Gastrocnemius medialis (tissue), 4 donors: Measurements from ENCODE around the gene SDHC. TPM values are rescaled to one million over a fixed set of nuclear protein-coding genes. Genes with fewer than 3 reads are reported as not detected.
A peak's percentile ranks its signal among the peaks of the same experiment; 100 is the strongest.
"Not testable (repeated sequence)": the region's sequence is repeated elsewhere in the genome, so short reads cannot be mapped to it uniquely, and the experiment has no call there.

Source experiments
- ATAC-seq, 2 donors: fragments of 150-250 bp; one replicate each; pipeline ENCODE4 v1.9.1; 2016
- DNase-seq, 2 donors: peaks; one replicate each; pipeline ENCODE4 v3.0.0-alpha.2; 2019
- H3K27ac ChIP-seq, 4 donors: fragments of 200-600 bp; sonication (generic); 1 replicate in 1 of 4; 2 replicates in 3 of 4; pipeline ENCODE4 v1.5.1; 2016 to 2018; ENCODE audit warnings: mild to moderate bottlenecking in 2 of 4, moderate library complexity in 1 of 4
- H3K27me3 ChIP-seq, 3 donors: fragments of 200-600 bp; sonication (generic) in 2 of 3; 1 replicate in 1 of 3; 2 replicates in 2 of 3; pipeline versions ENCODE4 v1.5.1 to v1.6.0; 2016 to 2019; ENCODE audit warnings: mild to moderate bottlenecking in 1 of 3, moderate library complexity in 1 of 3
- H3K36me3 ChIP-seq, 2 donors: fragments of 200-600 bp; sonication (generic) in 1 of 2; one replicate each; pipeline ENCODE4 v1.5.1; 2017 to 2018
- H3K4me1 ChIP-seq, 2 donors: fragments of 200-600 bp; sonication (generic) in 1 of 2; one replicate each; pipeline ENCODE4 v1.5.1; 2016 to 2017; ENCODE audit warnings: mild to moderate bottlenecking in 2 of 2
- H3K4me3 ChIP-seq, 4 donors: fragments of 200-600 bp; sonication (generic) in 3 of 4; 1 replicate in 1 of 4; 2 replicates in 3 of 4; pipeline ENCODE4 v1.5.1; 2016 to 2019; ENCODE audit warnings: mild to moderate bottlenecking in 2 of 4
- H3K9me3 ChIP-seq, 3 donors: fragments of 200-600 bp; sonication (generic) in 2 of 3; 1 replicate in 1 of 3; 2 replicates in 2 of 3; pipeline ENCODE4 v1.5.1; 2016 to 2019
- CTCF ChIP-seq, 5 experiments: fragments of 450-650 bp in 3 of 5; fragments of 200-600 bp in 2 of 5; sonication (generic) in 2 of 5; IDR thresholded peaks in 4 of 5; conservative IDR thresholded peaks in 1 of 5; 1 replicate in 4 of 5; 2 replicates in 1 of 5; pipeline ENCODE4 v1.5.1; 2016 to 2019; ENCODE audit warnings: antibody characterized with exemption in 5 of 5, mild to moderate bottlenecking in 3 of 5, moderate library complexity in 3 of 5
- POLR2A ChIP-seq, 2 donors: fragments of 450-650 bp; IDR thresholded peaks; one replicate each; pipeline ENCODE4 v1.6.1; 2017; ENCODE audit warnings: antibody characterized with exemption in 2 of 2, mild to moderate bottlenecking in 2 of 2, moderate library complexity in 2 of 2
- in situ Hi-C, 4 donors: fragments of 200-750 bp; cut with MboI; loops; one replicate each; pipeline versions ENCODE4 v1.15.0 to v1.8.0; 2017; ENCODE audit warnings: low sequenced_read_pairs in 4 of 4
- intact Hi-C: fragments of 100-400 bp; cut with DNase I; formaldehyde crosslinking; loops from one replicate; pipeline ENCODE4 v1.15.1; 2023; ENCODE audit warnings: low total_unique reads
- total RNA-seq, 4 donors: library from RNA; depleted of rRNA; stranded (reverse); fragments of >200 nt; gene quantifications; one replicate each; pipeline versions ENCODE4 v1.1.0 to v1.2.3, GENCODE V29; 2016

Gene SDHC
- total RNA-seq, 4 donors from 2014 or later: 47.5 to 112 (median 63.8) TPM

DNA sequence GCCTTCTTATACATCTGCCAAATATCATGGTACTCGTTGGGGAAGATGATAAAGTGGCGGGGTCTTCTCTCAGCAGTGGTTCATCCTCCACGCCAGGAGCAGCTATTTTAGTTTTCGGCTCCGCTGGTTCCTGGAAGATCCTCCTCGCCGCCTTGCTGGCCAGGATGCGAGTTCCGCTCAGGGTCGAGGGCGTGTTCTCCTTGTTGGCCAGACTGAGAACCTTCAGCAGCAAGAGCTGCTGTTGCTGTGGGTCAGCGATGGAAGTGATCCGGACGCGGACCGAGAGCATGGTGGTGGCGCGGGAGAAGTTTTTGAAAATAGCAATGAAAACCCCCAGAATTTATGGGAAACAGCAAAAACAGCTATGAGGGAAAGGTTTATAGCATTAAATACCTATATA is 64.9 kb downstream of the SDHC start:
- in situ Hi-C loops: no loop called here
- Histone ChIP-seq H3K9me3 (no peaks in the 10 kb centered on the region), H3K36me3 (no peaks in the 10 kb centered on the region), H3K27ac (no peak overlapping the region), H3K4me3 (no peak overlapping the region), H3K27me3 (no peaks in the 10 kb centered on the region), H3K4me1 (peaks cover 0 to 3% of the 10 kb centered on the region in 2 donors)
- ATAC-seq (no peak), DNase-seq (no peak)
- intact Hi-C loops: no loop called here
- no peak for TF ChIP-seq CTCF (IDR thresholded peaks at IDR 0.05 in 4 of 5, conservative IDR thresholded peaks at IDR 0.05 in 1 of 5)
- no peak for TF ChIP-seq POLR2A (IDR thresholded peaks at IDR 0.05)

- DNase-seq (no peak), ATAC-seq (no peak)
- Histone ChIP-seq H3K27me3 (no peaks in the 10 kb centered on the region), H3K9me3 (no peaks in the 10 kb centered on the region), H3K36me3 (no peaks in the 10 kb centered on the region), H3K27ac (peak overlapping the region in 1 of 4 donors; percentile 49), H3K4me1 (peaks cover 0 to 3% of the 10 kb centered on the region in 2 donors), H3K4me3 (no peak overlapping the region)
- intact Hi-C loops (loop anchor here (1.0 to 5.0 kb wide), 2 partner anchors 69 to 154 kb away; partner anchors contain the start of gene SDHC), in situ Hi-C loops (loop anchor here (5.0 to 10.0 kb wide), 4 partner anchors 67 to 187 kb away; partner anchors contain the start of genes TOMM40L (in 3 of the 4), ADAMTS4 (in 1 of the 4), APOA2 (in 1 of the 4) and SDHC (in 1 of the 4))
- TF ChIP-seq CTCF (IDR thresholded peaks at IDR 0.05 in 4 of 5, conservative IDR thresholded peaks at IDR 0.05 in 1 of 5): no peak
- no peak for TF ChIP-seq POLR2A (IDR thresholded peaks at IDR 0.05)
These were observed 67.5 kb downstream of the SDHC start for GRCh38 chr1:161381707-161382106.

GRCh38 chr1:161382214-161383019 is 68.2 kb downstream of the SDHC start:
- no peaks in the 10 kb centered on the region for H3K36me3 ChIP-seq
- H3K27ac ChIP-seq: peak overlapping the region; percentile 29 to 49 (median 40)
- H3K4me3 ChIP-seq: no peak overlapping the region
- TF ChIP-seq CTCF (IDR thresholded peaks at IDR 0.05 in 4 of 5, conservative IDR thresholded peaks at IDR 0.05 in 1 of 5) (peak; percentile 40 to 69 (median 59)), POLR2A (IDR thresholded peaks at IDR 0.05) (no peak)
- H3K4me1 ChIP-seq: peaks cover 0 to 3% of the 10 kb centered on the region in 2 donors
- no peaks in the 10 kb centered on the region for H3K9me3 ChIP-seq
- in situ Hi-C loops (loop anchor here (5.0 to 10.0 kb wide), 4 partner anchors 68 to 188 kb away; partner anchors contain the start of genes TOMM40L (in 3 of the 4), ADAMTS4 (in 1 of the 4), APOA2 (in 1 of the 4) and SDHC (in 1 of the 4)), intact Hi-C loops (loop anchor here (1.0 to 5.0 kb wide), 2 partner anchors 70 to 155 kb away; partner anchors contain the start of gene SDHC)
- DNase-seq (no peak), ATAC-seq (peak; percentile 85 to 93)
- H3K27me3 ChIP-seq: no peaks in the 10 kb centered on the region

GRCh38 chr1:161388639-161389038 is 74.5 kb downstream of the SDHC start:
- Histone ChIP-seq H3K4me3 (no peak overlapping the region), H3K4me1 (peaks cover 9 to 11% of the 10 kb centered on the region in 2 donors), H3K27ac (peak overlapping the region; percentile 86 to 95 (median 92)), H3K9me3 (no peaks in the 10 kb centered on the region), H3K36me3 (no peaks in the 10 kb centered on the region), H3K27me3 (no peaks in the 10 kb centered on the region)
- ATAC-seq: no peak
- no peak for TF ChIP-seq CTCF (IDR thresholded peaks at IDR 0.05 in 4 of 5, conservative IDR thresholded peaks at IDR 0.05 in 1 of 5)
- TF ChIP-seq POLR2A (IDR thresholded peaks at IDR 0.05): no peak
- DNase-seq: no peak
- intact Hi-C loops: loop anchor here (5.0 kb wide), 1 partner anchor 186 kb away; the partner anchor contains the start of gene NDUFS2
- in situ Hi-C loops: loop anchor here in 3 of 4 donors (5.0 to 10.0 kb wide), 4 partner anchors 74 to 194 kb away; partner anchors contain the start of genes TOMM40L (in 2 of the 3), ADAMTS4 (in 1 of the 3), APOA2 (in 1 of the 3) and SDHC (in 1 of the 3)

- Histone ChIP-seq H3K4me3 (peak overlapping the region; percentile 48 to 82 (median 64)), H3K4me1 (peaks cover 9 to 11% of the 10 kb centered on the region in 2 donors), H3K27ac (peak overlapping the region; percentile 86 to 95 (median 92))
- in situ Hi-C loops: loop anchor here in 3 of 4 donors (5.0 to 10.0 kb wide), 4 partner anchors 74 to 194 kb away; partner anchors contain the start of genes TOMM40L (in 2 of the 3), ADAMTS4 (in 1 of the 3), APOA2 (in 1 of the 3) and SDHC (in 1 of the 3)
- not testable (repeated sequence) for ATAC-seq, H3K27me3 ChIP-seq, H3K36me3 ChIP-seq, H3K9me3 ChIP-seq, DNase-seq
- intact Hi-C loops: loop anchor here (5.0 kb wide), 1 partner anchor 187 kb away; the partner anchor contains the start of gene NDUFS2
These were observed 75.0 kb downstream of the SDHC start for GRCh38 chr1:161389158-161389557.
